NB4 (cell line): ENCODE results near the gene KCNQ2.
A peak's percentile ranks its signal among the peaks of the same experiment; 100 is the strongest.

Experiments
- DNase-seq: peaks from one replicate; pipeline ENCODE4 v3.0.0; 2010; ENCODE audit warnings: low read depth
- H3K4me3 ChIP-seq: one replicate; pipeline ENCODE4 v1.5.1; 2011; ENCODE audit warnings: mild to moderate bottlenecking, low read depth, low read length, moderate library complexity
- CTCF ChIP-seq: IDR thresholded peaks from one replicate; pipeline ENCODE4 v1.5.1; 2012; ENCODE audit warnings: low read depth, low read length
- MAX ChIP-seq: IDR thresholded peaks from 2 replicates; pipeline ENCODE4 v1.6.1; 2011; ENCODE audit warnings: low read depth, low read length
- MYC ChIP-seq: IDR thresholded peaks from 2 replicates; pipeline ENCODE4 v1.6.1; 2011; ENCODE audit warnings: low read depth, low read length
- POLR2A ChIP-seq: IDR thresholded peaks from 2 replicates; pipeline ENCODE4 v1.6.1; 2011; ENCODE audit warnings: mild to moderate bottlenecking; ENCODE audit not compliant: insufficient read length; ENCODE audit errors: extremely low read depth

Gene KCNQ2

GRCh38 chr20:63457737-63458136, 14.7 kb downstream of the KCNQ2 start:
- TF ChIP-seq MAX = peak; percentile 95
- TF ChIP-seq CTCF = no peak
- peak; percentile 58 for DNase-seq

GRCh38 chr20:63456429-63457284, 15.8 kb downstream of the KCNQ2 start:
- TF ChIP-seq MAX = no peak
- no peak for TF ChIP-seq MYC
- TF ChIP-seq POLR2A = no peak
- no peak for TF ChIP-seq CTCF
- H3K4me3 ChIP-seq = no peak overlapping the region
- no peak for DNase-seq

More at GRCh38 chr20:63457737-63458136, 14.7 kb downstream of the KCNQ2 start:
- no peak overlapping the region for H3K4me3 ChIP-seq

GRCh38 chr20:63455568-63455859, 16.9 kb downstream of the KCNQ2 start:
- TF ChIP-seq MYC = no peak
- no peak for TF ChIP-seq CTCF
- no peak for TF ChIP-seq MAX
- H3K4me3 ChIP-seq = no peak overlapping the region
- no peak for DNase-seq

- no peak for DNase-seq
- TF ChIP-seq POLR2A (no peak), CTCF (no peak), MYC (no peak), MAX (no peak)
- H3K4me3 ChIP-seq = no peak overlapping the region
Measured at GRCh38 chr20:63454731-63455567, 17.5 kb downstream of the KCNQ2 start.

- no peak overlapping the region for H3K4me3 ChIP-seq
- TF ChIP-seq CTCF (peak; percentile 52), MAX (no peak), POLR2A (no peak)
- DNase-seq = peak; percentile 69
Measured at GRCh38 chr20:63452821-63453523, 19.5 kb downstream of the KCNQ2 start.
